Skin of body (tissue), 3 donors: ENCODE measurements around the gene HMGN4. TPM values are rescaled to one million over a fixed set of nuclear protein-coding genes. Genes with fewer than 3 reads are reported as not detected.

Experiments
- DNase-seq: peaks from one replicate; lab custom pipeline; 2025; lab: John Stamatoyannopoulos, UW
- small RNA-seq: library from RNA; depleted of rRNA; stranded (forward); fragments of <200 nt; gene quantifications from one replicate; pipeline ENCODE3, GENCODE V24; 2014; ENCODE audit warnings: low replicate concordance
- total RNA-seq: library from RNA; depleted of rRNA; stranded (reverse); fragments of >200 nt; gene quantifications from one replicate; pipeline ENCODE4 v1.2.3, GENCODE V29; 2014

Gene HMGN4
- total RNA-seq, 1 donor from 2014 or later = 47.8 TPM

DNA sequence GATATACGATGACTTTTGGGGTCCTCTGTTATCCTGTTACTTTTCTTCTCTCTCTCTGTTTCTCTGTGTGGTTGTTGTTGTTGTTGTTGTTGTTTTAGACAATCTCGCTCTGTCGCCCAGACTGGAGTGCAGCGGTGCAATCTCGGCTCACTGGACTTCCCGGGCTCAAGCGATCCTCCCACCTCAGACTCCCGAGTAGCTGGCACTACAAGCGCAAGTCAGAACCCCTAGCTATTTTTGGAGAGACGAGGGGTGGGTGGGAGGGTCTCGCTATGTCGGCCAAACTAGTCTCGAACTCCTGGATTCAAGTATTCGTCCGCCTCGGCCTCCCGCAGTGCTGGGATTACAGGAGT, 39.5 kb downstream of the HMGN4 start:
- DNase-seq = no peak

DNA sequence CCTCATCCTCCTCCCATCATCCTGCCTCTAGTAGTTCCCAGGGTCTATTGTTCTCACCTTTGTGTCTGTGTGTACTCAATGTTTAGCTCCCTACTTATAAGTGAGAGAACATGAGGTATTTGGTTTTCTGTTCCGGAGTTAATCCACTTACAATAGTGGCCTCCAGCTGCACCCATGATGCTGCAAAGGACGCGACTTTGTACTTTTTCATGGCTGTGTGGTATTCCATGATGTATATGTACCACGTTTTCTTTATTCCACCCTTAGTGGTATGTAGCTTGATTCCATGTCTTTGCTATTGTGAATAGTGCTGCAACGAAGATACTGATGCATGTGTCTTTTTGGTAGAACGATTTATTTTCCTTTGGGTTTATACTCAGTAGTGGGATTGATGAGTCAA, 40.1 kb downstream of the HMGN4 start:
- DNase-seq = no peak

DNA sequence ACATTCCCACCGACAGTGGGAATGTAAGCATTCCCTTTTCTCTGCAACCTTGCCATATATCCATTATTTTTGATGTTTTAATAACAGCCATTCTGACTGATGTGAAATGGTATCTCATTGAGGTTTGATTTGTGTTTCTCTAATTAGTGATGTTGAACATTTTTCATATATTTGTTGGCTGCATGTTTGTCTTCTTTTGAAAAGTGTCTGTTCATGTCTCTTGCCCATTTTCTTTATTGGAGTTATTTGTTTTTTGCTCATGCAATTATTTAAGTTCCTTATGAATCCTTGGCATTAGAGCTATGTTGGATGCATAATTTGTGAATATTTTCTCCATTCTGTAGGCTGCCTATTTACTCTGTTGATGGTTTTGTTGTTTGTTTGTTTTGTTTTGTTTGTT, 40.6 kb downstream of the HMGN4 start:
- no peak for DNase-seq

DNA sequence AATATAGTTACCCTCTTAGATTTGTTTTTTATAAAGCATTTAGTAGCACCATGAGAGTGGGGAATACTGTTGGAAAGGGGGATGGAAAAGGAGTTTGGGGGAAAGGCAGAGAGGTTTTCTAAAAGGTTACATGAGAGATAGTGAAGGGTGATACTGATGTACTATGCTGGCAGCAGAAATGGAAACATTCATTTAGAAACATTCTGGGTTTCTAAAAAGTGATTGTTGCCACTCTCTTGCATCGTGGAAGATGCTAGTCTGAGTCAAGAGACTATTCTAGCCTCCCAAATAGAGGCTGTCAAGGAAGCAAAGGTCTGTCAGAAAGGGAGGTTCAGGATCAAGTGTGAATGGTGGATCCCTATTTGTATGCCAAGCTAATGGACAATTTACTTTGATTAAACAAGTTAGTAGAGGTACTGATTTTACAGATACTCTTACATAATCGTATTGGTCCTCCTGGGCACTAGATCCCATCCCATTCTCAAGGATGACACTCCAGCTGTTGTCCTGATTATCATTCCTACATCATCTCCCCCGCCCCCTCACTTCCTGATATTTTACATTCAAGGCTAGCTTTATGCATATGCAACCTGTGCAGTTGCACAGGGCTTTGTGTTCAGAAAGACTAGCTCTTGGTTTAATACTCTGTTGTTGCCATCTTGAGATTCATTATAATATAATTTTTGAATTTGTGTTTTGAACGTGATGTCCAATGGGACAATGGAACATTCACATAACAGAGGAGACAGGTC, 43.2 kb downstream of the HMGN4 start:
- DNase-seq = no peak

DNA sequence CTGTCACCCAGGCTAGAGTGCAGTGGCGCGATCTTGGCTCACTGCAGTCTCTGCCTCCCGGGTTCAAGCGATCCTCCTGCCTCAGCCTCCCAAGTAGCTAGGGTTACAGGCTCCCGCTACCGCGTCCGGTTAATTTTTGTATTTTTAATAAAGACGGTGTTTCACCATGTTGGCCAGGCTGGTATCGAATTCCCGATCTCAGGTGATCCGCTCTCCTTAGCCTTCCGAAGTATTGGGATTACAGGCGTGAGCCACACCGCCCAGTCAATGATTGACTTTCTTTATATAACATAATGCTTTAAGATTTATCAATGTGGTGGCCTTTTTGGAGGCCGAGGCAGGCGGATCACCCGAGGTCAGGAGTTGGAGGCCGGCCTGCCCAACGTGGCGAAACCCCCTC, 50.8 kb downstream of the HMGN4 start:
- DNase-seq = no peak

DNA sequence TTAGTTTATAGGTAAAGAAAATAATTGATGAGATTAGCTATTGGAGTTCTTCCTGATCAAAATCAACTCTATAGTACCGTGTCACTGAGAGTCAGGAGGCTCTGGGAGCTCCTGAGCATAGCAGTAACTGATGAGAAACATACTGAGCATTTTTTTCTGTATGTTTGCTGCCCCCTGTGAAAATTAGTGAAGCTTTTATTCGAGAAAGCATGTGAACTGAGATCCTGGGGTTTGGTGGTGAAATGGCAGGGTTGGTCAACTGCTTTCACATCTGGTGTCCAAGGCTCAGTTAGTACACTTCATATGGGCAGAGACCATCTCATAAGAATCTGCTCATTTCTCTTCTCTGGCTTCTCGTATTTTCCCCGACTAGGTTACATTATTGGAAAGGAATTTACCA, 54.5 kb downstream of the HMGN4 start:
- no peak for DNase-seq

DNA sequence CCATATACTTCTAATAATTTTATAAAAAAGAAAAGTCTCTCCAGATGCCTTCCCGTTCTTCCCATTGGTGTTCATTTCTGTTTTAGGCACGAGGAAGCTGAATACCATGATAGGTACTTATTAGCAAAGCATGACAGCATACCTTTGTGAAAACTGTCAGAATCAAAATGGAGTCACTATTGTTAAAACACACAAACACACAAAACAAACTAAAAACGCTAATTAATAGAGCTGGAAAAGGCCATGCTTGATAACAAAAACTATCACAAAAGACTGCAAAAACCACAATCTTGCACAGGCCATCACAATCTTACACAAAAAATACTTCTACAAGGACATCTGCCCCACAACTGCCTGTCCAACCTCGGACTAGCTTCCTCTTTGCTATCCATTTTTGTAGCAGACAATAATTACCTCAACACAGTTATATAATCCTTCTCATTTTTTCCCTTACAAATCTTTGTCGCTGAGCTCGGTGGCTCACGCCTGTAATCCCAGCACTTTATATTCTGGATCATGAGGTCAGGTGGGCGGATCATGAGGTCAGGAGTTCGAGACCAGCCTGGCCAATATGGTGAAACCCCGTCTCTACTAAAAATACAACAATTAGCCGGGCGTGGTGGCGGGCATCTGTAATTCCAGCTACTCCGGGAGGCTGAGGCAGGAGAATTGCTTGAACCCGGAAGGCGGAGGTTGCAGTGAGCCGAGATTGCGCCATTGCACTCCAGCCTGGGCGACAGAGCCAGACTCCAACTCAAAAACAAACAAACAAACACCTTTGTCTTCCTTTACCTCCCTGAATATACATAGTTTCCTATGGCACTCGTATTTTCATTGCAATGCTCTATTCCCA, 55.3 kb downstream of the HMGN4 start:
- no peak for DNase-seq

DNA sequence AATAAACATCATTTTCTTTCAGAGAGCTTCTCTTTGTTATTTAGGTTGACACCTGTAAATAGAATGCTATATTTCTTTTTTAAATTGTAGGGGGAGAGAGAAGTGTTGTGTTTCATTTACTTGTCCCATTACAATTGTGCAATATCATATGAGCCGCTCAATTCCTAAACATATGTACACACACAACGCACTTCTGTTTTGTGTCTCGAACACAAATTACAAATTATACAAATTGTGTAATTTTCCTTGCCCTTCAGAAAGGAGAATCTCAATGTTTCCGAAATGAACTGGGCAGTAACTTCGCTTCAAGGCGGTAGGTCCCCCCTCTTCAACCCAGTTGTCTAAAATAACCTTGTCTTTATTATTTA, 55.9 kb downstream of the HMGN4 start:
- DNase-seq = no peak

DNA sequence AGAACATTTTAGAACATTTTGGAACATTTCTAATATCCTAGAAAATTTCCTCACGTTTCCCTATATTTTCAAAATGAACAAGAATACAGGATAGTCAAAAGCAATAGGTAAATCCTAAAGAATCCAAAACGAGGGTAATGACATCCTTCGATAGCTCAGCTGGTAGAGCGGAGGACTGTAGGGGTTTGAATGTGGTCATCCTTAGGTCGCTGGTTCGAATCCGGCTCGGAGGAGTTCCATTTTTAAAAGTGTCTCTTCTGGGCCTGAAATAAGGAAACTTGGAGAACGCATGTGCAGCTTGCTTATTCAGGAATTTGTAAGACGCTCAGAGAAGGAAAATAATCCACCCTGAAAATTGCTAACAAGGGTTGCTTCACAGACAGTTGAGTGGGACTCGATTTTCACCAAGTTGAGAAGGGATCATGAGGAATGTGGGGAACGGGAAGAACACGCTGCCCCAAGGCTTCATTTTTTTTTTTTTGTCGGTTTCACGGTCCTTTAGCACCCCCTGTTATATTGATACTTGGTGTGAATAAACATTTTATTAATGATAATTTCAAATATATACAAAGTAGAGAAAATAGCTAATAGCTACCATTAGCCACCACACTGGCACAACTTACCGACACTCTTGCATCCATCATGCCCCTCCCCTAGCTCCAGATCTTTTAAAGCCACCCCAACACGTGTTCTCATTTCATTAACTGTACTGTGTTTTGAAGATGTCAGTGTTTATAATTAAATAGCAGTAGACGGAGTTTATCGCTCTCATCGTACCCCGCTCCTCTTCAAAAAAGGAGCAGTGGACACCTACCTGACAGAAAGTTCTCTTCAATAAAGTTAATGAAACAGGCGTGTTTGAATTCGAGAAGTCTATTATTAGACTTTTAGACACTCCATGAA, 56.8 kb downstream of the HMGN4 start:
- no peak for DNase-seq

DNA sequence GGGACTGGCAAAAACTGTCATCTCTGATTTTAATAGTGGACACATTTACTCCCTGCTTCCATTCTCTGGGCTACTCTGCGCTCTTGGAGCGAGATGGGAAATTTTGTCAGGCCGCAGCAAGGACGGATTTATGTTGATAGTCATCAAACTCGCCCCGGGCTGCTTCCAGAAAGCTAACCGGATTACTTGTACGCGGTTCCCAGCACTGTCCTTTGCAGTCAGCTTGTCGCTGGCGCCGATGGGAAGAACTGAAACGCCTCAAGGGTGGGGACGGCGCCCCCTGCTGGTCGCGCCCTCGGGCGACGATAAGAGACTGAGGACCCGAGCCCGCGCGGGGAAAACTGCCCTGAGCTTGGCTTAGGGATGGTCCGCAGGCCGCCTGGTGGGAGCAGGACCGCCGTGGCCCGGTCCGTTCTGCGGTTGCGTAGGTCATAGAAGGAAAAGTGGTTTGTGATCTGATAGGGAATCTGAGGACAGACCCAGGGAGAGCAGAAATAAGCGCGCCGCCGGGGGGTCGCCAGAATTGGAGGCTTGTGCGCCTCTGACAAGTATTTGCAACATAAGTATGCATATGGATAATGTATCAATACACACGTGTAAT, 57.6 kb downstream of the HMGN4 start:
- DNase-seq = peak; percentile 75

Small RNA genes within 50 kb of the gene (small RNA-seq; reads per million reads assigned to genes)
- not detected for gene RNU6-502P

Other genes with a start within 250 kb of the HMGN4 start
- gene BTN3A2, start 173.2 kb upstream of the HMGN4 start, total RNA-seq = 8.4 TPM
- gene BTN2A2, start 155.3 kb upstream of the HMGN4 start, total RNA-seq = 10.1 TPM
- 28.6 TPM for gene BTN3A1, start 136.1 kb upstream of the HMGN4 start, total RNA-seq
- 22.7 TPM for gene BTN3A3, start 97.9 kb upstream of the HMGN4 start, total RNA-seq
- gene BTN2A1, start 80.4 kb upstream of the HMGN4 start, total RNA-seq = 12.7 TPM
- not detected for gene BTN1A1, start 38.1 kb upstream of the HMGN4 start, total RNA-seq
- 12.3 TPM for gene ABT1, start 58.6 kb downstream of the HMGN4 start, total RNA-seq
- 15.0 TPM for gene ZNF322, start 121.4 kb downstream of the HMGN4 start, total RNA-seq